Spleen (tissue), 11 donors: ENCODE results near the gene UQCRC1. TPM values are rescaled to one million over a fixed set of nuclear protein-coding genes. Genes with fewer than 3 reads are reported as not detected.
A peak's percentile ranks its signal among the peaks of the same experiment; 100 is the strongest.

ENCODE experiments used
- DNase-seq: peaks from one replicate; pipeline ENCODE4 v3.0.0-alpha.2; 2020
- H3K27ac ChIP-seq, 8 donors: fragments of 200-600 bp; sonication (generic) in 7 of 8; 1 replicate in 4 of 8; 2 replicates in 4 of 8; pipeline versions ENCODE4 v1.5.0 to v1.8.0; 2016 to 2021; ENCODE audit warnings: inconsistent platforms in 4 of 8, mild to moderate bottlenecking in 4 of 8, moderate library complexity in 1 of 8
- H3K27me3 ChIP-seq, 7 donors: fragments of 200-600 bp; sonication (generic) in 6 of 7; replicated peaks in 1 of 7; 1 replicate in 4 of 7; 2 replicates in 3 of 7; pipeline versions ENCODE4 v1.5.0 to v1.8.0; 2016 to 2021; ENCODE audit warnings: inconsistent platforms in 3 of 7, mild to moderate bottlenecking in 1 of 7
- H3K36me3 ChIP-seq, 6 donors: fragments of 200-600 bp; sonication (generic) in 5 of 6; 1 replicate in 4 of 6; 2 replicates in 2 of 6; pipeline versions ENCODE4 v1.5.0 to v1.8.0; 2016 to 2021; ENCODE audit warnings: inconsistent platforms in 2 of 6
- H3K4me1 ChIP-seq, 6 donors: fragments of 200-600 bp; sonication (generic) in 5 of 6; 1 replicate in 3 of 6; 2 replicates in 3 of 6; pipeline versions ENCODE4 v1.5.0 to v1.8.0; 2016 to 2021; ENCODE audit warnings: inconsistent platforms in 3 of 6
- H3K4me3 ChIP-seq, 8 donors: fragments of 200-600 bp; sonication (generic) in 7 of 8; 1 replicate in 4 of 8; 2 replicates in 4 of 8; pipeline versions ENCODE4 v1.5.0 to v1.8.0; 2016 to 2021; ENCODE audit warnings: inconsistent platforms in 4 of 8, mild to moderate bottlenecking in 4 of 8, moderate library complexity in 2 of 8
- H3K9me3 ChIP-seq, 8 donors: fragments of 200-600 bp; sonication (generic) in 7 of 8; 1 replicate in 4 of 8; 2 replicates in 4 of 8; pipeline versions ENCODE4 v1.5.0 to v1.8.0; 2016 to 2021; ENCODE audit warnings: inconsistent platforms in 4 of 8
- POLR2A ChIP-seq, 3 donors: fragments of 450-650 bp; IDR thresholded peaks; one replicate each; pipeline ENCODE4 v1.5.1; 2017; ENCODE audit warnings: antibody characterized with exemption in 3 of 3, mild to moderate bottlenecking in 1 of 3
- POLR2AphosphoS5 ChIP-seq, 3 donors: sonication (generic); formaldehyde crosslinking; IDR thresholded peaks; one replicate each; pipeline ENCODE4 v1.5.1; 2017; ENCODE audit warnings: antibody characterized with exemption in 3 of 3
- WGBS, 5 donors: extraction: QIAGEN DNeasy Blood & Tissue Kit in 3 of 5; methylation state at CpG; one replicate each; pipeline versions ENCODE4 v1.1.5 to v1.1.7; 2013 to 2018; 5-methylcytosine and 5-hydroxymethylcytosine counted together
- intact Hi-C: fragments of 100-400 bp; cut with DNase I; formaldehyde crosslinking; loops from one replicate; pipeline ENCODE4 v1.15.0; 2023; ENCODE audit warnings: low total_unique reads
- polyA plus RNA-seq, 3 donors: library from polyadenylated mRNA; stranded (reverse); fragments of 200-250 nt; gene quantifications; one replicate each; pipeline ENCODE4 v1.2.1, GENCODE V29; 2013
- total RNA-seq, 7 donors: library from RNA; depleted of rRNA in 3 of 7; stranded (reverse); fragments of >200 nt in 3 of 7; fragmentation: NEBNext Ultra II Directional in 4 of 7; extraction: Animal tissue kit (Norgen Biotek cat#: 25700) in 4 of 7; gene quantifications; one replicate each; pipeline versions ENCODE4 v1.1.0 to v1.2.1, GENCODE V29; 2016 to 2021
- TF ChIP-seq, protein P1 (sequence below), 11 experiments: fragments of 200-600 bp in 7 of 11; fragments of 450-650 bp in 4 of 11; sonication (generic) in 4 of 11; IDR thresholded peaks in 8 of 11; conservative IDR thresholded peaks in 3 of 11; 1 replicate in 7 of 11; 2 replicates in 4 of 11; pipeline versions ENCODE4 v1.4.0 to v1.8.0; 2016 to 2021; ENCODE audit warnings: antibody characterized with exemption in 11 of 11, inconsistent platforms in 4 of 11, mild to moderate bottlenecking in 1 of 11
- donor health status: healthy with polysubstance abuse.
- donor health status: DM: no; HTN: no; CAD: no; lungs with moderate emphysema.
- donor health status: DM: no; HTN: no; CAD: no.
- donor health status: Bipolar disorder and iron deficiency.
- donor health status: healthy.
- donor health status: DM: no; HTN: no; CAD: no.
- donor health status: DM: yes; HTN: yes; CAD: no.

UQCRC1 gene
- total and polyA plus RNA-seq, 10 donors: 88.6 to 222 (median 128) TPM

DNA sequence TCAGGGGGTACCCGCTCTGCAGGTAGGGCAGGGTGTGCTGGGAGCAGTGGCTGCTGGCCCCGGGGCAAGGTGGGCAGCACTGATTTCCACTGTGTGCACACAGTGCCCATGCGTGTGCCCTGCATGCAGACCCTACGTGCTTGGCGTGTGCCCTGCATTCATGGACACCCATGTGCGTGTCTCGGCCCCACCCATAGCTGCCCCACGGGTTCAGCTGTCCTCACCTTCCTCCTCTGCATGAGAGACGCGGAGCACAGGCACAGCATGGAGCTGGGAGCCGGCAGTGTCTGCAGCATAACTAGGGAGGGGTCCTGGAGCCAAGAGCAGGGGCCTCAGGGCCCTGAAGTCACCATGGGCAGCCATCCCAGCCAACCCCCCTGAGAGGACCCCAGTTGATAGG lies 44.3 kb downstream of the UQCRC1 start:
- no peak for DNase-seq
- Histone ChIP-seq H3K9me3 (no peaks in the 10 kb centered on the region), H3K27ac (no peak overlapping the region), H3K4me3 (no peak overlapping the region), H3K36me3 (no peaks in the 10 kb centered on the region), H3K4me1 (peaks cover 0 to 44% (median 19%) of the 10 kb centered on the region in 6 donors), H3K27me3 (no peaks in the 10 kb centered on the region)
- intact Hi-C loops: no loop called here
- 73 to 96% (median 91%) methylated on average over 5 to 11 of the region's 11 CpGs for WGBS, 5 donors
- TF ChIP-seq, protein P1, sequence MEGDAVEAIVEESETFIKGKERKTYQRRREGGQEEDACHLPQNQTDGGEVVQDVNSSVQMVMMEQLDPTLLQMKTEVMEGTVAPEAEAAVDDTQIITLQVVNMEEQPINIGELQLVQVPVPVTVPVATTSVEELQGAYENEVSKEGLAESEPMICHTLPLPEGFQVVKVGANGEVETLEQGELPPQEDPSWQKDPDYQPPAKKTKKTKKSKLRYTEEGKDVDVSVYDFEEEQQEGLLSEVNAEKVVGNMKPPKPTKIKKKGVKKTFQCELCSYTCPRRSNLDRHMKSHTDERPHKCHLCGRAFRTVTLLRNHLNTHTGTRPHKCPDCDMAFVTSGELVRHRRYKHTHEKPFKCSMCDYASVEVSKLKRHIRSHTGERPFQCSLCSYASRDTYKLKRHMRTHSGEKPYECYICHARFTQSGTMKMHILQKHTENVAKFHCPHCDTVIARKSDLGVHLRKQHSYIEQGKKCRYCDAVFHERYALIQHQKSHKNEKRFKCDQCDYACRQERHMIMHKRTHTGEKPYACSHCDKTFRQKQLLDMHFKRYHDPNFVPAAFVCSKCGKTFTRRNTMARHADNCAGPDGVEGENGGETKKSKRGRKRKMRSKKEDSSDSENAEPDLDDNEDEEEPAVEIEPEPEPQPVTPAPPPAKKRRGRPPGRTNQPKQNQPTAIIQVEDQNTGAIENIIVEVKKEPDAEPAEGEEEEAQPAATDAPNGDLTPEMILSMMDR (IDR thresholded peaks at IDR 0.05 in 8 of 11, conservative IDR thresholded peaks at IDR 0.05 in 3 of 11): no peak
- TF ChIP-seq POLR2AphosphoS5 (IDR thresholded peaks at IDR 0.05) (no peak), POLR2A (IDR thresholded peaks at IDR 0.05) (no peak)

DNA sequence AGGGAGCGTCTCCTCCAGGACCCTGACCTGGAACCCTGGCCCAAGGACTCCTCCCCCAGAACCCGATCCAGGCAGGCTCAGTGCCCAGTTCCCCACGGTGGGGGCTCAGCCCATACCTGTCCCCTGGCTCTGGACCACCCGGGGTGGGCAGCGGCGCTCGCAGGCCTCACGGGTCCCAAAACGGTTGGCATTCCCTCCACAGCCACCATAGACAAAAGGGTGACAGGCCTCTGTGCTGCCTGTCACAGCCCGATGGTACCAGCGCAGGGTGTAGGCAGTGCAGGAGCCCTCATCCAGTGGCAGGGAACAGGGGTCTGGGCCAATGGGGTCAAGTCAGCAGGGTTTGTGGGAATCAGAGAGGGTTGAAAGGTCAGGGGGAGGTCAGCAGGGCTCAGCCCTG lies 44.8 kb downstream of the UQCRC1 start:
- intact Hi-C loops: no loop called here
- H3K27ac ChIP-seq: peak overlapping the region in 4 of 8 donors; percentile 2 to 62 (median 52)
- peaks cover 0 to 50% (median 23%) of the 10 kb centered on the region in 6 donors for H3K4me1 ChIP-seq
- WGBS, 5 donors: 88 to 97% (median 92%) methylated on average over 2 to 11 of the region's 11 CpGs
- no peaks in the 10 kb centered on the region for H3K27me3 ChIP-seq
- no peaks in the 10 kb centered on the region for H3K9me3 ChIP-seq
- TF ChIP-seq, protein P1 (IDR thresholded peaks at IDR 0.05 in 8 of 11, conservative IDR thresholded peaks at IDR 0.05 in 3 of 11): no peak
- no peak for TF ChIP-seq POLR2AphosphoS5 (IDR thresholded peaks at IDR 0.05)
- TF ChIP-seq POLR2A (IDR thresholded peaks at IDR 0.05): no peak
- H3K4me3 ChIP-seq: no peak overlapping the region
- no peaks in the 10 kb centered on the region for H3K36me3 ChIP-seq
- DNase-seq: no peak

DNA sequence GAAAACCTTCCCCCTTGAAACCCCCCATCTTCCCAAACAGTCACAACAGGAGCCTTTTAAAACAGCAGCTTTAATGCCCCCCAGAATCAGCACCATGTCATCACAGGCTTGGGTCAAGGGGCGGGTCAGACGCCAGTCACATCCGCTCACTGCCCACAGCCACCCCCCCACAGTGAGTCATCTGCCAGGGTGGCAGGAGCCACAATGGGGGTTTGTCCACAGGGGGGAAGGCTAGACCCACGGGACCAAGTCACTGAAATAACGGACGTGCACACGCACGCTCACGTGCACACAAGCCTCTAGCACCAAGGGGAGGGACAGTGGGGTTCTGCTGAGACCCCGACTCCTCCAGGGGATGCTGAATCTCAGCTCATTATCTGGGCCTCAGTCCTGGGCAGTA lies 45.4 kb downstream of the UQCRC1 start:
- intact Hi-C loops: no loop called here
- WGBS, 5 donors: 49 to 60% (median 55%) methylated on average over 9 to 10 of the region's 10 CpGs
- Histone ChIP-seq H3K27ac (peak overlapping the region in 5 of 8 donors; percentile 2 to 62 (median 51)), H3K4me3 (no peak overlapping the region), H3K27me3 (no peaks in the 10 kb centered on the region), H3K4me1 (peaks cover 0 to 56% (median 30%) of the 10 kb centered on the region in 6 donors), H3K36me3 (no peaks in the 10 kb centered on the region), H3K9me3 (no peaks in the 10 kb centered on the region)
- no peak for DNase-seq
- TF ChIP-seq, protein P1 (IDR thresholded peaks at IDR 0.05 in 8 of 11, conservative IDR thresholded peaks at IDR 0.05 in 3 of 11): no peak
- TF ChIP-seq POLR2AphosphoS5 (IDR thresholded peaks at IDR 0.05): peak in 2 of 3 donors; percentile 27 to 57

GRCh38 chr3:48563382-48563918 lies 46.0 kb downstream of the UQCRC1 start, which contains the start of gene UCN2:
UCN2 (minus strand) TSS chr3:48563781; CDS start chr3:48563124, 657 bp downstream.
- 65 to 80% (median 77%) methylated on average over 6 of the region's 6 CpGs for WGBS, 5 donors
- Histone ChIP-seq H3K4me1 (peaks cover 2 to 62% (median 35%) of the 10 kb centered on the region in 6 donors), H3K27me3 (no peaks in the 10 kb centered on the region), H3K36me3 (no peaks in the 10 kb centered on the region), H3K27ac (peak within 1 kb of the TSS in 5 of 8 donors; percentile 2 to 62 (median 51)), H3K4me3 (no peak within 1 kb of the TSS), H3K9me3 (no peaks in the 10 kb centered on the region)
- no peak for TF ChIP-seq POLR2AphosphoS5 (IDR thresholded peaks at IDR 0.05)
- TF ChIP-seq, protein P1 (IDR thresholded peaks at IDR 0.05 in 8 of 11, conservative IDR thresholded peaks at IDR 0.05 in 3 of 11): no peak
- TF ChIP-seq POLR2A (IDR thresholded peaks at IDR 0.05): no peak
- no peak for DNase-seq
- intact Hi-C loops: no loop called here
